Endothelial cell of umbilical vein (primary cell): ENCODE measurements around the gene REPIN1. TPM values are rescaled to one million over a fixed set of nuclear protein-coding genes. Genes with fewer than 3 reads are reported as not detected.

Experiments
- BruUV-seq: library from RNA; stranded (reverse); fragments of 400-500 nt; replicated peaks from 2 replicates; lab custom pipeline; 2021; lab: Mats Ljungman, UMichigan
- CTCF ChIA-PET: fragments of 300-600, 350-600 bp; sonication (Branson Sonifier 250); formaldehyde crosslinking; loops from one replicate; lab custom pipeline; 2021; ENCODE audit warnings: antibody characterized with exemption, inconsistent platforms; lab: Charles Lee
- POLR2A ChIA-PET: fragments of 300-600, 350-600 bp; sonication (Branson Sonifier 250); formaldehyde crosslinking; loops from one replicate; lab custom pipeline; 2021; ENCODE audit warnings: antibody characterized with exemption, inconsistent platforms; lab: Charles Lee
- DNase-seq: peaks from one replicate; pipeline ENCODE4 v3.0.0-alpha.2; 2011; ENCODE audit warnings: low read depth, low spot score
- FAIRE-seq: peaks from 2 replicates; lab custom pipeline; 2011; peaks lifted over from hg19 to GRCh38; lab: Jason Lieb, UNC
- H2AFZ ChIP-seq: 2 replicates; pipeline ENCODE4 v1.6.0; 2012; ENCODE audit warnings: low read depth, low read length, control low read depth, inconsistent platforms
- H3K27ac ChIP-seq: 2 replicates; pipeline ENCODE4 v1.5.1; 2011; ENCODE audit warnings: low read depth, mild to moderate bottlenecking, control low read depth, low read length, moderate library complexity; ENCODE audit not compliant: insufficient read depth
- H3K27me3 ChIP-seq, 2 experiments: 2 replicates each; pipeline versions ENCODE4 v1.6.0 to v1.6.1; 2011; ENCODE audit warnings: low read length in 2 of 2, mixed read lengths in 1 of 2; ENCODE audit not compliant: control insufficient read depth in 2 of 2, insufficient read depth in 2 of 2
- H3K36me3 ChIP-seq, 2 experiments: 2 replicates in 1 of 2; 3 replicates in 1 of 2; pipeline ENCODE4 v1.5.1; 2011; ENCODE audit warnings: low read length in 2 of 2, mild to moderate bottlenecking in 1 of 2, moderate library complexity in 1 of 2; ENCODE audit not compliant: control insufficient read depth in 2 of 2, insufficient read depth in 2 of 2; ENCODE audit errors: extremely low read depth in 1 of 2
- H3K4me1 ChIP-seq: 3 replicates; pipeline ENCODE4 v1.5.1; 2011; ENCODE audit warnings: mild to moderate bottlenecking, low read length; ENCODE audit not compliant: control insufficient read depth, insufficient read depth; ENCODE audit errors: extremely low read depth
- H3K4me2 ChIP-seq: 2 replicates; pipeline ENCODE4 v1.6.1; 2011; ENCODE audit warnings: low read length, control low read depth, mixed read lengths; ENCODE audit not compliant: insufficient read depth
- H3K4me3 ChIP-seq, 3 experiments: fragments of 200-600 bp in 1 of 3; sonication (generic), shearing (Covaris generic) in 1 of 3; replicated peaks in 1 of 3; 2 replicates each; pipeline ENCODE4 v1.5.1; 2011 to 2016; ENCODE audit warnings: control low read depth in 3 of 3, low read length in 3 of 3, mild to moderate bottlenecking in 2 of 3, inconsistent platforms in 1 of 3, low read depth in 1 of 3, moderate library complexity in 1 of 3; ENCODE audit not compliant: insufficient read depth in 1 of 3
- H3K79me2 ChIP-seq: 2 replicates; pipeline ENCODE4 v1.6.0; 2012; ENCODE audit warnings: low read length, inconsistent platforms; ENCODE audit not compliant: control insufficient read depth, insufficient read depth
- H3K9ac ChIP-seq: replicated peaks from 2 replicates; pipeline ENCODE3; 2011; ENCODE audit warnings: low read length, control low read depth; ENCODE audit not compliant: insufficient read depth; ENCODE audit errors: extremely low read depth
- H3K9me1 ChIP-seq: replicated peaks from 3 replicates; pipeline ENCODE4 v1.6.0; 2011; ENCODE audit warnings: mild to moderate bottlenecking, low read length; ENCODE audit not compliant: control insufficient read depth, insufficient read depth; ENCODE audit errors: extremely low read depth
- H3K9me3 ChIP-seq: replicated peaks from 2 replicates; pipeline ENCODE4 v1.5.1; 2012; ENCODE audit warnings: low read length, inconsistent platforms; ENCODE audit not compliant: control insufficient read depth, insufficient read depth
- H4K20me1 ChIP-seq: replicated peaks from 2 replicates; pipeline ENCODE3; 2011; ENCODE audit warnings: mild to moderate bottlenecking, low read length; ENCODE audit not compliant: control insufficient read depth, insufficient read depth; ENCODE audit errors: extremely low read depth
- CTCF ChIP-seq, 2 donors: IDR thresholded peaks; 1 replicate in 1 of 2; 2 replicates in 1 of 2; pipeline ENCODE4 v1.5.1; 2011; ENCODE audit warnings: low read length in 2 of 2, mild to moderate bottlenecking in 2 of 2, moderate library complexity in 2 of 2, control low read depth in 1 of 2, inconsistent platforms in 1 of 2, low read depth in 1 of 2; ENCODE audit not compliant: insufficient read depth in 1 of 2; ENCODE audit errors: extremely low read depth in 1 of 2
- EZH2 ChIP-seq: IDR thresholded peaks from 2 replicates; pipeline ENCODE4 v1.6.1; 2012; ENCODE audit warnings: borderline replicate concordance, low read depth, mild to moderate bottlenecking, moderate library complexity, low read length, inconsistent platforms; ENCODE audit not compliant: severe bottlenecking
- FOS ChIP-seq: IDR thresholded peaks from 2 replicates; pipeline ENCODE4 v1.6.1; 2011; ENCODE audit warnings: mild to moderate bottlenecking, low read length, moderate library complexity, borderline replicate concordance; ENCODE audit not compliant: insufficient read depth
- GATA2 ChIP-seq: IDR thresholded peaks from 2 replicates; pipeline ENCODE4 v1.7.0; 2011; ENCODE audit warnings: low read depth, mild to moderate bottlenecking, moderate library complexity, mixed read lengths, low read length; ENCODE audit not compliant: insufficient read length, insufficient read depth
- JUN ChIP-seq: IDR thresholded peaks from 2 replicates; pipeline ENCODE4 v1.6.1; 2011; ENCODE audit warnings: borderline replicate concordance, low read depth; ENCODE audit not compliant: insufficient read length, insufficient read depth
- MYC ChIP-seq: IDR thresholded peaks from one replicate; pipeline ENCODE4 v1.6.1; 2011; ENCODE audit warnings: mild to moderate bottlenecking, low read depth, low read length
- POLR2A ChIP-seq: IDR thresholded peaks from 2 replicates; pipeline ENCODE4 v1.6.1; 2012; ENCODE audit warnings: low read depth, mild to moderate bottlenecking, control low read depth, low read length
- POLR2AphosphoS5 ChIP-seq: IDR thresholded peaks from 2 replicates; pipeline ENCODE4 v1.6.1; 2012; ENCODE audit warnings: low read depth, mild to moderate bottlenecking, control low read depth, low read length, moderate library complexity; ENCODE audit not compliant: insufficient read depth
- dilution Hi-C: fragments of 300-500 bp; cut with MboI; formaldehyde crosslinking; loops from one replicate; pipeline ENCODE4 v1.15.0; 2019; ENCODE audit warnings: low sequenced_read_pairs; ENCODE audit not compliant: extremely low pct_ligation_motif_present
- intact Hi-C: fragments of 100-400 bp; cut with micrococcal nuclease; formaldehyde crosslinking; loops from one replicate; pipeline ENCODE4 v1.10.0; 2022
- polyA plus RNA-seq, 4 experiments: library from polyadenylated mRNA; depleted of rRNA in 3 of 4; stranded (reverse) in 3 of 4; unstranded in 1 of 4; fragments of >200 nt; gene quantifications; 2 replicates each; pipeline versions ENCODE4 v1.2.1 to v1.2.3, GENCODE V29; 2011 to 2012; ENCODE audit warnings: missing spikeins in 1 of 4
- total RNA-seq: library from RNA; stranded (reverse); gene quantifications from 2 replicates; pipeline ENCODE4 v1.2.3, GENCODE V29; 2021
- TF ChIP-seq, protein P1 (sequence below): IDR thresholded peaks from 2 replicates; pipeline ENCODE4 v1.6.1; 2011; ENCODE audit not compliant: insufficient read depth, insufficient read length

REPIN1 gene
- total and polyA plus RNA-seq, 2 donors (not counting 3 experiments of a cell fraction or from before 2014, with no cell fraction given): 108 to 140 TPM

DNA sequence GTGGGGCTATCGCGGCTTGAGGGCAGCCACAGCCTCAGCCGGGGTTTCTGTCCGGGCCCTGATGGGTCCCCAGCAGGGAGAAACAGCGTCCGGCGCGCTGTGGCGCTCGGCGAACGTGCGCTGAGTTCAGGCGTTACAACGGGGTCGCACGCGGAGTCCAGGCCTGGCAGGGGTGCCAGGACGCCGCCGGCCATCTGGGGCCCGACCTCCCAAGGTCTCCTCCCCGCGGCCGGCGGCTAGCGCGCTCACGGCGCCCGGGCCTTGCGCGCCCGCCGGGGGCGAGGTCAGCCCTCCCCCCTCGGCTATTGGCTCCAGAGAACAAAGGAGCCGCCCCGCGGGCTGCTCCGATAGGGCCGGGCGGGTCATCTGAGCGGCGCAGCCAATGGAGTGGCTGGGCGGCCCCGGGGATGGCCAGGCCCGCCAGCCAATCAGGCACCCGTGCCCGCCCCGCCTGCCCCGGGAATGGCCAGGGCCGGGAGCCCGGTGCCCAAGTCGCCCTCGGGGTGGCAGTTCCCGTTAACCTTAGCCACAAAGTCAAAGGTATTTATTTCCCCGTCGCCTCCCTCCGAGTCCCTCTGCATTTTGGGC is 10.3 kb downstream of the REPIN1 start, which contains the start of gene ZNF775:
Gene ZNF775 (plus strand): TSS at position 478 of the 588 bp plus-strand sequence. CDS start 9,141 bp downstream, outside the sequence.
- Histone ChIP-seq H3K79me2 (peaks cover 37% of the 10 kb centered on the region), H3K9me1 (no peaks in the 10 kb centered on the region), H3K4me1 (peaks cover 29% of the 10 kb centered on the region), H3K4me2 (peak within 1 kb of the TSS; percentile 72), H3K27ac (peak within 1 kb of the TSS; percentile 87), H3K36me3 (peaks cover 4 to 6% of the 10 kb centered on the region in 2 experiments), H3K9me3 (no peaks in the 10 kb centered on the region), H4K20me1 (no peaks in the 10 kb centered on the region), H3K27me3 (no peaks in the 10 kb centered on the region), H2AFZ (peak within 1 kb of the TSS; percentile 76), H3K9ac (peak within 1 kb of the TSS; percentile 81), H3K4me3 (peak within 1 kb of the TSS; percentile 81 to 85 (median 81))
- intact Hi-C loops: loop anchor here (1.0 to 10.0 kb wide), 7 partner anchors 10 to 208 kb away; partner anchors contain the start of gene GIMAP4
- BruUV-seq: no TSS peak
- peak; percentile 93 for DNase-seq
- TF ChIP-seq JUN: no peak
- peak; percentile 88 for TF ChIP-seq POLR2AphosphoS5
- peak; percentile 97 for TF ChIP-seq POLR2A
- ChIA-PET CTCF (interaction anchor here (0.9 to 1.9 kb wide), 6 partner anchors 10 to 39 kb away, joined by 3 to 16 read pairs (median 5); partner anchors contain the start of gene REPIN1), POLR2A (interaction anchor here (1.4 to 1.9 kb wide), 2 partner anchors 10 to 26 kb away, joined by 4 to 13 read pairs; partner anchors contain the start of gene REPIN1)
- dilution Hi-C loops: no loop called here
- FAIRE-seq: peak; percentile 94

- intact Hi-C loops: loop anchor here (1.0 to 10.0 kb wide), 7 partner anchors 10 to 208 kb away; partner anchors contain the start of gene GIMAP4
- H3K4me3 ChIP-seq: peak overlapping the region; percentile 81 to 85 (median 81)
- peaks cover 0 to 2% of the 10 kb centered on the region in 2 experiments for H3K36me3 ChIP-seq
- dilution Hi-C loops: no loop called here
- H2AFZ ChIP-seq: peak overlapping the region; percentile 76
- ChIA-PET CTCF (interaction anchor here (1.4 to 1.8 kb wide), 2 partner anchors 11 to 26 kb away, joined by 4 to 16 read pairs; partner anchors contain the start of gene REPIN1), POLR2A (interaction anchor here (0.9 to 1.9 kb wide), 2 partner anchors 10 to 71 kb away, joined by 3 to 13 read pairs; partner anchors contain the start of genes GIMAP8 and REPIN1)
- H3K4me2 ChIP-seq: peak overlapping the region; percentile 41
- H3K27ac ChIP-seq: peak overlapping the region; percentile 23
- no peaks in the 10 kb centered on the region for H3K9me1 ChIP-seq
- H4K20me1 ChIP-seq: no peaks in the 10 kb centered on the region
- H3K79me2 ChIP-seq: peaks cover 34% of the 10 kb centered on the region
- no peaks in the 10 kb centered on the region for H3K9me3 ChIP-seq
- H3K9ac ChIP-seq: peak overlapping the region; percentile 76
- DNase-seq (peak; percentile 41), FAIRE-seq (peak; percentile 61)
- peaks cover 29% of the 10 kb centered on the region for H3K4me1 ChIP-seq
- H3K27me3 ChIP-seq: no peaks in the 10 kb centered on the region
- TF ChIP-seq JUN (no peak), CTCF (IDR thresholded peaks at IDR 0.05; ENCODE audit: extremely low read depth in 1 of 2, insufficient read depth in 1 of 2, low read depth in 1 of 2, low read length in 2 of 2) (no peak), EZH2 (no peak), GATA2 (no peak), FOS (no peak), POLR2A (no peak), MYC (no peak), POLR2AphosphoS5 (no peak)
- TF ChIP-seq, protein P1, sequence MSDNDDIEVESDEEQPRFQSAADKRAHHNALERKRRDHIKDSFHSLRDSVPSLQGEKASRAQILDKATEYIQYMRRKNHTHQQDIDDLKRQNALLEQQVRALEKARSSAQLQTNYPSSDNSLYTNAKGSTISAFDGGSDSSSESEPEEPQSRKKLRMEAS: no peak
- BruUV-seq: TSS peak; percentile 18
Observed at GRCh38 chr7:150379441-150380379, 11.1 kb downstream of the REPIN1 start.
